ENCODE results near the gene SMG1. TPM values are rescaled to one million over a fixed set of nuclear protein-coding genes. Genes with fewer than 3 reads are reported as not detected.
"Not testable (repeated sequence)": the region's sequence is repeated elsewhere in the genome, so short reads cannot be mapped to it uniquely, and the experiment has no call there.

Gene SMG1
- polyA plus RNA-seq, 1 experiment = 38.7 TPM

- H3K27ac ChIP-seq (ENCODE audit: low read depth, low read length); H3K27me3 ChIP-seq (ENCODE audit: control insufficient read depth, insufficient read depth, low read length); H3K9me3 ChIP-seq (ENCODE audit: control insufficient read depth, insufficient read depth, low read length); DNase-seq (ENCODE audit: low read depth, low spot score); POLR2A ChIA-PET; H3K4me3 ChIP-seq (ENCODE audit: low read depth, low read length): not testable (repeated sequence)
- CTCF ChIA-PET = interaction anchor here (0.7 kb wide), 1 partner anchor 1211 kb away, joined by 3 read pairs; no protein-coding TSS in a partner anchor
Measured at GRCh38 chr16:18767217-18767616, 159.0 kb downstream of the SMG1 start.

GRCh38 chr16:18762713-18763112, 163.5 kb downstream of the SMG1 start:
- H3K4me3 ChIP-seq (ENCODE audit: low read depth, low read length); H3K9me3 ChIP-seq (ENCODE audit: control insufficient read depth, insufficient read depth, low read length); DNase-seq (ENCODE audit: low read depth, low spot score); CTCF ChIA-PET; H3K27ac ChIP-seq (ENCODE audit: low read depth, low read length); H3K27me3 ChIP-seq (ENCODE audit: control insufficient read depth, insufficient read depth, low read length); POLR2A ChIA-PET: not testable (repeated sequence)

DNA sequence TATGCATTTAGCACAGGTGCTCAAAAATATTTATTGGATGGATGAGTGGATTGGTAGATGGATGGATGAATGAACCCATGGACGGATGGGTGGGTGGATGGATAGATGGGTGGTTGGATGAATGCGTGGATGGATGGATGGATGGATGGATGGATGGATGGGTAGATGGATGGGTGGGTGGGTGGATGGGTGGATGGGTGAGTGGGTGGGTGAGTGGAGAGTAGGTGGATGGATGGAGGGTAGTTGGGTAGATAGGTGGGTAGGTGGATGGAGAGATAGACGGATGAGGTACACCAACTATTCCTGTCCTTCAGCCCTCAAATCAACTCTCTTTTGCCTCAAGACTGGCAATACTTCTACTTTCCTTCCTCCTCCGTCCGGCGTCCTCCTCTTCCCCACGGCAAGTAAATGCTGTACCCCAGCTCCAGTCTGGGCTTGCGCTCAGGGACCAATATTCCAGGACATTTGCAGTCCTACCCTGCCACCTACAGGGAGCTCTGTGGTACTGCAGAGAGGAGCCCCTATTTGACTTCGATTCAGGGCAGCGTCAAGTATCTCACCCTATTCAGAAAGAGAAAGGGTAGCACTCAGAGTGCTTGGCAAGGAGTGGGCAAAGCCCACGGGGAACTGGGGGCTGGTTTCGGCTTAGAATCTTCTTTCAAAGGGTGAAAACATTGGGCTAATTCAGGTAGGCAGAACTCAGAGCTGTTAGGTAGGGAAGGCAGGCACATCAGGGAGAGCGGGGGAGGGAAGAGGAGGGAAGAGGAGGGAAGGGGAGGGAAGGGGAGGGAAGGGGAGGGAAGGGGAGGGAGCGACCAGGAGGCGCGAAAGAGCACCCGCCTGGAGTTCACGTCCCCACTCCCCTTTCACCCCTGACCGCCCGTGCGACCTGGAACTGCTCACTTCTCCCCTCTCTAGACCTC, 166.3 kb downstream of the SMG1 start:
- H3K27me3 ChIP-seq (ENCODE audit: control insufficient read depth, insufficient read depth, low read length); H3K9me3 ChIP-seq (ENCODE audit: control insufficient read depth, insufficient read depth, low read length); H3K4me3 ChIP-seq (ENCODE audit: low read depth, low read length); CTCF ChIA-PET; POLR2A ChIA-PET; H3K27ac ChIP-seq (ENCODE audit: low read depth, low read length); DNase-seq (ENCODE audit: low read depth, low spot score): not testable (repeated sequence)
- TF ChIP-seq CTCF (IDR thresholded peaks at IDR 0.05; ENCODE audit: low read depth, low read length) = peak; percentile 42

- H3K27me3 ChIP-seq (ENCODE audit: control insufficient read depth, insufficient read depth, low read length); DNase-seq (ENCODE audit: low read depth, low spot score); H3K4me3 ChIP-seq (ENCODE audit: low read depth, low read length); H3K9me3 ChIP-seq (ENCODE audit: control insufficient read depth, insufficient read depth, low read length); H3K27ac ChIP-seq (ENCODE audit: low read depth, low read length); POLR2A ChIA-PET; CTCF ChIA-PET: not testable (repeated sequence)
Measured at GRCh38 chr16:18757960-18758660, 168.1 kb downstream of the SMG1 start.

- H3K9me3 ChIP-seq (ENCODE audit: control insufficient read depth, insufficient read depth, low read length); POLR2A ChIA-PET; CTCF ChIA-PET; H3K27ac ChIP-seq (ENCODE audit: low read depth, low read length); H3K27me3 ChIP-seq (ENCODE audit: control insufficient read depth, insufficient read depth, low read length); H3K4me3 ChIP-seq (ENCODE audit: low read depth, low read length); DNase-seq (ENCODE audit: low read depth, low spot score): not testable (repeated sequence)
Measured at GRCh38 chr16:18756639-18757038, 169.6 kb downstream of the SMG1 start.

Other genes with a start within 250 kb of the SMG1 start
- gene RPS15A, start 136.1 kb downstream of the SMG1 start, polyA plus RNA-seq (2011; rRNA removed) = 3,840 and 3,917 TPM in 2 replicates
- gene ARL6IP1, start 124.9 kb downstream of the SMG1 start, polyA plus RNA-seq (2011; rRNA removed) = 129 and 155 TPM in 2 replicates
- gene TMC7, start 57.5 kb upstream of the SMG1 start, polyA plus RNA-seq (2011; rRNA removed) = 0.37 and 0.42 TPM in 2 replicates
- 14.1 and 14.2 TPM in 2 replicates for gene COQ7, start 141.2 kb upstream of the SMG1 start, polyA plus RNA-seq (2011; rRNA removed)
- gene ITPRIPL2, start 187.6 kb upstream of the SMG1 start, polyA plus RNA-seq (2011; rRNA removed) = 15.8 and 16.3 TPM in 2 replicates
- 0.21 and 0.27 TPM in 2 replicates for gene SYT17, start 241.8 kb upstream of the SMG1 start, polyA plus RNA-seq (2011; rRNA removed)